Measurements from ENCODE around the gene FOXB1.

DNA sequence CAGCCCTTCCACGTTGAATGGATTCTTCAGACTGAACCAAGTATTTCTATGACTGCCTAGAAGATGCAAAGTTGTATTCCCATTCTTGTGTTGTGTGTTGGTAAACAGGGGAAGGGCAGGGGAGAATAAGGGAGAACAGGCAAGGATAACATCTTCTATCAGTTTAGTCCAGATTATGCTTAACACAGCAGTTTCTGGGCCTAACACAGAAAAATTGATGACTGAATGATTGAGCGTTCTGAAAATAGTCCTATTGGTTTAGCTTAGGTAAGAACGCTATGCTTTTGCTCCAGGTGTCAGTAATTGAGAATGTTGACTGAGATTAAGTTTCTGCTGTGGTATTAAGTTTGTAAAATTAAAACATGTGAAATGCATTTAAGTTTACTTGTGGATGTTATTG lies 8.6 kb downstream of the FOXB1 start:
- TF ChIP-seq, protein P1, sequence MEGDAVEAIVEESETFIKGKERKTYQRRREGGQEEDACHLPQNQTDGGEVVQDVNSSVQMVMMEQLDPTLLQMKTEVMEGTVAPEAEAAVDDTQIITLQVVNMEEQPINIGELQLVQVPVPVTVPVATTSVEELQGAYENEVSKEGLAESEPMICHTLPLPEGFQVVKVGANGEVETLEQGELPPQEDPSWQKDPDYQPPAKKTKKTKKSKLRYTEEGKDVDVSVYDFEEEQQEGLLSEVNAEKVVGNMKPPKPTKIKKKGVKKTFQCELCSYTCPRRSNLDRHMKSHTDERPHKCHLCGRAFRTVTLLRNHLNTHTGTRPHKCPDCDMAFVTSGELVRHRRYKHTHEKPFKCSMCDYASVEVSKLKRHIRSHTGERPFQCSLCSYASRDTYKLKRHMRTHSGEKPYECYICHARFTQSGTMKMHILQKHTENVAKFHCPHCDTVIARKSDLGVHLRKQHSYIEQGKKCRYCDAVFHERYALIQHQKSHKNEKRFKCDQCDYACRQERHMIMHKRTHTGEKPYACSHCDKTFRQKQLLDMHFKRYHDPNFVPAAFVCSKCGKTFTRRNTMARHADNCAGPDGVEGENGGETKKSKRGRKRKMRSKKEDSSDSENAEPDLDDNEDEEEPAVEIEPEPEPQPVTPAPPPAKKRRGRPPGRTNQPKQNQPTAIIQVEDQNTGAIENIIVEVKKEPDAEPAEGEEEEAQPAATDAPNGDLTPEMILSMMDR (IDR thresholded peaks at IDR 0.05; ENCODE audit: low read depth, low read length) = no peak
- TF ChIP-seq EZH2phosphoT487 (IDR thresholded peaks at IDR 0.05; ENCODE audit: low read depth) = no peak
